ENCODE results near the gene BCORL1.

BCORL1 gene, protein sequence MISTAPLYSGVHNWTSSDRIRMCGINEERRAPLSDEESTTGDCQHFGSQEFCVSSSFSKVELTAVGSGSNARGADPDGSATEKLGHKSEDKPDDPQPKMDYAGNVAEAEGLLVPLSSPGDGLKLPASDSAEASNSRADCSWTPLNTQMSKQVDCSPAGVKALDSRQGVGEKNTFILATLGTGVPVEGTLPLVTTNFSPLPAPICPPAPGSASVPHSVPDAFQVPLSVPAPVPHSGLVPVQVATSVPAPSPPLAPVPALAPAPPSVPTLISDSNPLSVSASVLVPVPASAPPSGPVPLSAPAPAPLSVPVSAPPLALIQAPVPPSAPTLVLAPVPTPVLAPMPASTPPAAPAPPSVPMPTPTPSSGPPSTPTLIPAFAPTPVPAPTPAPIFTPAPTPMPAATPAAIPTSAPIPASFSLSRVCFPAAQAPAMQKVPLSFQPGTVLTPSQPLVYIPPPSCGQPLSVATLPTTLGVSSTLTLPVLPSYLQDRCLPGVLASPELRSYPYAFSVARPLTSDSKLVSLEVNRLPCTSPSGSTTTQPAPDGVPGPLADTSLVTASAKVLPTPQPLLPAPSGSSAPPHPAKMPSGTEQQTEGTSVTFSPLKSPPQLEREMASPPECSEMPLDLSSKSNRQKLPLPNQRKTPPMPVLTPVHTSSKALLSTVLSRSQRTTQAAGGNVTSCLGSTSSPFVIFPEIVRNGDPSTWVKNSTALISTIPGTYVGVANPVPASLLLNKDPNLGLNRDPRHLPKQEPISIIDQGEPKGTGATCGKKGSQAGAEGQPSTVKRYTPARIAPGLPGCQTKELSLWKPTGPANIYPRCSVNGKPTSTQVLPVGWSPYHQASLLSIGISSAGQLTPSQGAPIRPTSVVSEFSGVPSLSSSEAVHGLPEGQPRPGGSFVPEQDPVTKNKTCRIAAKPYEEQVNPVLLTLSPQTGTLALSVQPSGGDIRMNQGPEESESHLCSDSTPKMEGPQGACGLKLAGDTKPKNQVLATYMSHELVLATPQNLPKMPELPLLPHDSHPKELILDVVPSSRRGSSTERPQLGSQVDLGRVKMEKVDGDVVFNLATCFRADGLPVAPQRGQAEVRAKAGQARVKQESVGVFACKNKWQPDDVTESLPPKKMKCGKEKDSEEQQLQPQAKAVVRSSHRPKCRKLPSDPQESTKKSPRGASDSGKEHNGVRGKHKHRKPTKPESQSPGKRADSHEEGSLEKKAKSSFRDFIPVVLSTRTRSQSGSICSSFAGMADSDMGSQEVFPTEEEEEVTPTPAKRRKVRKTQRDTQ (N-terminal part only)

DNA sequence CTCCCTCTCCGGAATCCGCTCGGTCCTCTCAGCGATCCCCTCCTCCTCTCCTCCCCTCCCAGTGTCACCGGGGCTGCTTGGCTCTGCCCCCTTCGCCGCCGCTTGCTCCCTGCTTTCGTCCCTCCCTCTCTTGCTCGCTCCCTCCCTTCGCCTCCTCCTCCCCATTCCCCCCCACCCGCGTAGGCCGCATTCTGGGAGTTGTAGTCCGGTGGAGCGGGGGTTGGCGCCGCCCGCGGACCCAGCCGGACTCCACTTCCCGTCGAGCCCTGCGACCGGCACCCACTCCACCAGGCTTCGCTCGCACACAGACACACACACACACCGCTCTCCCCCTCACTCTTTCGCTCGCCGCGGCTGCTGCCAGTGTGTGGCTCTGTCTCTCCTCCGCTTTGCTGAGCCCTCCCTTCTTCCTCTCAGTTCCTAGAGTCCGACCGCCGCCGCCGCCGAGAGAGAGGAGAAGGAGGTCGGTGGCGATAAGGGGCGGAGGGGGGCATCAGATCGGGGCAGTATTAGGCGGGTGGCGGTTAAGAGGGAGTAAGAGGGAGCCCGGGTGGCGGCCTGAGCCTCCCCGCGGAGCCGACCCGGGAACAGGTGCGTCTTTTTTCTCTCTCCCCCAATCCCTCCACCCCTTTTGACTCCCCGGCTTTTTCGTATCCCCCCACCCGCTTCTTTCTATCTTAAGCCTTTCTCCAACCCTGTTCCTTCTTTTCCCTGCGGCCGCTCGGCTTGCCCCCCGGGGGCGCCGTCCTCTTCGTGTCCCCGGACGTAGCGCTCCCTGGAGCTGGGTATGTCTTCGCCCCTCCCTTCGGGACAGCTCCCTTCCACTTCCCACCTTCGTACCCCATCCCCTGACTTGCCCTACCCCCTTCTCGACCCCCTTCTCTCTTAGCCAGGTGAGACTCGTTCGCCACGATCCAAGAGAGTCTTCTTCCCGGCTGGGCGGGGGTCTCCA lies at the start of gene BCORL1:
Gene BCORL1, plus strand, starts transcription at position 336 of the 952 bp plus-strand sequence. CDS start 22,597 bp downstream, outside the sequence.
- DNase-seq, result peak; percentile 73

DNA sequence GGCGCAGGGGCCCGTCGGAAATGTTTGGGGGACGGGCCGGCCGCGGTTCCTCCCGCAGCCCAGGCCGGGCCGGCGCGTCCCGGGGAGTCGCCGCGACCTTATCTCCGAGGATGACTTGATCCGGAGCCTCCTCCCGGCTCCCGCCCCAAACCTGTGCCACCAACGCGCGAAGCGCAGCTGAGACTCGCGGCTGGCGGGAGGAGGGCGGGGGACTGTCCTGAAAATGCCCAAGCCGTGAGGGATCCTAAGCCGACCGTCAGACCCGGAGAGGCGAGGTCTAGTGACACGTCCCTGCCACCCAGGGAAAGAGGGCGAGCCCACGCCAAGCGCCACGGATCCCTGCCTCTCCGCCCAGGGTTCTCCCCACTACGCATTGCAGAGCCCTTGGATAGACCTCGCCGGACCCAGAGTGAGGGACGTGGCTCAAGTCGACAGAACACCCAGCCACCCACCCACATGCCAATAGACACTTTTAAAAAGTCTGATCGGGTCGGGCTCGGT lies 49.6 kb upstream of the BCORL1 start:
- DNase-seq, result no peak

DNA sequence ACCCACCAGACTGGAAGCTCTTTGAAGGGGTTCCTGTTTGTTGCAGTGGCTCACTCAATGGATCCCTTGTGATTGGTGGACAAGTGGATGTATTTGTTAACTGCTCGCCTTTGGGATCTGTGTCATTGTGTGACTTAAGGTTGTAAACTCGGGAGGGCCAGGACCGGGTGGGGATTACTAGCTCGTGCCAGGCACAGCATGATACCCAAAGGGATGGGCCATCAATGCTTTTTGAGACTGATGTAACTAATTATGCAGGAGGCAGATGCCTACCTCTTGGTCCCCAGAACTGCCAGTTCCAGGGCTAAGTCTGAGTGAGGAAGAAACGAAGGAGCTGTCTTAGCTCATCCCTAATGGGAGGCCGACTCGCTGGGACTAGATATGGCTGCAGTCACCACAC lies 48.7 kb upstream of the BCORL1 start:
- no peak for DNase-seq

DNA sequence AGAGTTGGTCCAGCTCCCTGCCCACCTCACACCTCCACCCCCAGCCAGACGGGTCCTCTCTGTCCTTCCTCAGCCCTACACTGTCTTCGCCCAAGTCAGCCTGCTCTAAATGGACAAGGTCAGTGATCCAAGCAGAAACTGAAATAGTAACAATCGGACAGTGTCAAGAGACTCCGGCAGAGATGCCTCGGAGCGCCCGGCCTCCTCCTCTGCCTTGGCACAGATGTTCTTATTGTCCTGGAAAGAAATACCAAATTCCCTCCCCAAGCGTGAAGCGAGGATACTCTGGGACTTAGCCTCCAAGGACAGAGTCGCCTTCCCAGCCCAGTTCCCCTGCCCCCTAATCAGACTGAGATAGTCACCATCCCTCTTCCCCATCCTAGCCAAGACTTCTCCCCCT lies 48.0 kb upstream of the BCORL1 start:
- no peak for DNase-seq

DNA sequence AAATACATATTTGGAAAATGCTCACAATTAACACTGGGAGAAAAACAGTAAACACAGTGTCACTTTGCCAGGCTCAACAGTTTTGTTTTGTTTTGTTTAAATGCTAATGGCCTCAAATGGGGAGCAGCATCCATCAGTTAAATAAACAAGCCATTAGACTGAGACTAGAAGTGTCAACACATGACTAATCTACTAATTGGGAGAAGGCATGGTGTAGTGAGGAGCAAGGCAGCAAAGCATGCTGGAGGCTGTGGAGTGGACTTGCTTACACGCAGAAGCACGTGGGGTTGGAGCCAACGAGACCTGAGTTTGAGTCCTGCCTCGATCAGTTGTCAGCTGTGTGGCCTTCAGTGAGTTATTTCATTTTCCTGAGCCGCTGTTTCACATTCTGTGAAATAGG lies 47.5 kb upstream of the BCORL1 start:
- peak; percentile 1 for DNase-seq

DNA sequence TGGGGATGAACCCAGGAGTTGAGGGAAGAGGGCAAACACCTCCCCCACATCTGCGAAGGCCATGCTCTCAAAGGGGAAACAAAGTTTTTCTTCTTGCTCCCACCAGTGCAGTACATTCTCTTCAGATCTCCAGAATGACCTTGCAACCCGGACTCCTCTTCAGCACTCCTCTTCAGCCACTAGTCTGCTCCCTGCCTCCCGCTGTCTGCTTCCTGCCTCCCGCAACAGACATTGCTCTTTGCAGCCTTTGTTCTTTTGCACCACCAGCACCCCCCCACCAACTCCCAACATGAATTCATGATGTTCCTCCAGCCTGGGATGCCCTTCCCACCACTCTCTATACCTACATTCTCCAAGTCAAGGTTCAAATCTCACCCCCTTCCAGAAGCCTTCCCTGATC lies 44.4 kb upstream of the BCORL1 start:
- DNase-seq, result no peak

DNA sequence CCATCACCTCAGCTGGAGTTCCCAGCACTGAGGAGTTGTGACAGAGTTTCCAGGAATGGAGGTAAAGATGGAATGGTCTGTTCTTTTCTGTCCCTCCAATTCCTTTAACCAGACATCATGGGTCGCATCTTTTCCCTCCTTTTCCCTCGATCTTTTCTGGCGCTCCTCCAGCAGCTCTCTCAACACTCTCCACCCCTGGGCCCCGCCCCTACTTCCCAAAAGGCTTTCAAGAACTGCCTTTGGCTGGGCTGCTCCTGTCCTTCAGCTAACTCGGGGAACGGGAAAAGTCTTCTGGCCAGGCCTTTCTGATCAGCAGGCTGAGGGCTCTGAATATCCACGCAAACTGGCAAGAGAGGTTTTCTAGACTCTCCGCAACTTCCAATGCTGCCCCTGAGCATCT lies 42.4 kb upstream of the BCORL1 start:
- DNase-seq, result no peak

DNA sequence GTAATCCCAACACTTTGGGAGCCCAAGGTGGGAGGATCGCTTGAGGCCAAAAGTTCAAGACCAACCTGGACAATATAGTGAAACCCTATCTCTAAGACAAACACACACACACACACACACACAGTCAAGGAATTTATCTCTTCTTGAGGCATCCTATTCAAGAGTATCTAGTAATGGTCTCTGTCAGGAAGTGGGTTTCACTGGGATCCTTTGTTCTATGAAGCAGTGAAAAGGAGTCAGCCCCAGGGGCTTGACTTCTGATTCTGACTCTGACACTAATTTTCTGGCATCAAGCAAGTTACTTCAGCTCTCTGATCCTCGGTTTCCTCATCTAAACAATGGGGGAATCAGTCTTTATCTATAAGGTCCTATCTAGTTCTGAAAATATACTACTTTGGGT lies 41.7 kb upstream of the BCORL1 start:
- no peak for DNase-seq

DNA sequence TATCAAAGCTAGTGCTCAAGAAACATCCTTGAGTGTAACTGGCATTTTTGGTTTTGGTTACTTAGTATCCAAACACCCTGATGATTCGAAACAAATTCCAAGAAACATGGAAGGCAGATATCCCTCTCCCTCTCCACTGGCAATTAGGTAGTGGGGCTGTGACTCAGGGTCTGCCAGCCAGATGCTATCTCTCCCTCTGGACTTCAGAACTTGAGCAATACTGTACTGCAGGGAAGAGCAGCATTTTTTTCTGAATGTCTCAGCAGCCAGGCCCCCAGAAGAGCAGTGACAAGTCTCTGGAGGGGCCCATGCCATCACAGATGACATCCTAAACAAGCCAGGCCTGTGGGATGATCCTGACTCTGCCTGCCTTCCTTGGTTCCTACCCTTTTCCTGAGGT lies 37.3 kb upstream of the BCORL1 start:
- DNase-seq, result no peak

DNA sequence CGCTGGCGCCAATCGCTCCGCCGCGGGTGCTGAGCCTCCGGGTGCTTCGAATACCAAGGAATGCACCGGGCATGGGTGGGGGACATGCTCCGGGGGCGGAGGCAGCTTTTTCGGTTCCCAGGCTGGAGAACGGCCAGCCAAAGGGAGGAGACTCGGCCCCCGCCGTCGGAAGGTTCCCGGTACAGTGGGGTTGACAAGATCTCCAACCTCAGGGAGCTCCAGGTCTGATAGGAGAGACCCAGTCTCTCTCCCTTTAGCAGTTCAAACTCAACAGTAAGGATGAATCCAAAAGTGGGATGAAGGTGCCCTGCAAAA lies 29.1 kb upstream of the BCORL1 start:
- DNase-seq, result no peak

DNA sequence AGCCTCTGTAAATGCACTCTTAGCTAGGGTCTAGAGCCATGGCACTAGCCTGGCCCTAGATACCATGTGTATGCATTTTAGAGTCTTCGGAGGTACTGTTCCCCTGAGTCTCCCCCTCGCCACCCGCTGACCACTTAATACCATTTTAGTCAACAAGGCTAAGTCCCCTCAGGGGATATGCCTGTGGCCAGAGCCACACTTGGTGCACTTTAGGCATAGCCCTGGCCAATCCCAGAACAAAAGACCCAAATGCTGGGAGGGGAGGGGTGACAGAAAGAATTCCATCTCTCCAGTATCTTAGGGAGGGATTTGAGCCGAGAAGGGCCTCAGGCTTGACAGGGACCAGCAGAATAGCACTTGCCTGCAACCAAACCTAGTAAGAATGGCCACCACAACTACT lies 28.6 kb upstream of the BCORL1 start:
- DNase-seq, result no peak

DNA sequence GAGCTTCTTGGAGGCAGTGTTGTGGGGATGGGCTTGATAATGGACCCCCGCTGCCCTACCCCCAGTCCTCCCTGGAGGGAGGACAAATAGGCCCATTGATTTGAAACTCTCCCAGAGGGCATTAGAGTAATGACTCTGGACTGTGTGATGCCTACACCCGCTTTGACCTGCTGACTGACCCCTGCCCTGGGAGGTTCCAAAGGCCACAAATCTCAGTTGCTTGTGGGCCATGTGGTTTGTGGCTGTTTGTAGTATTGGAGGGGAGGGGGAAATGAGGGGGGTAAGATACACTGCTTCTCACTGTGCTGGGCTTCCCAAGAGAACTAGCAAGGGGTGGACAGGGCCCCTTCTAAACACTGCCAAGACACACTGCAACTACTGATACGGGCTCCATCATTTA lies 27.6 kb upstream of the BCORL1 start:
- DNase-seq, result no peak

DNA sequence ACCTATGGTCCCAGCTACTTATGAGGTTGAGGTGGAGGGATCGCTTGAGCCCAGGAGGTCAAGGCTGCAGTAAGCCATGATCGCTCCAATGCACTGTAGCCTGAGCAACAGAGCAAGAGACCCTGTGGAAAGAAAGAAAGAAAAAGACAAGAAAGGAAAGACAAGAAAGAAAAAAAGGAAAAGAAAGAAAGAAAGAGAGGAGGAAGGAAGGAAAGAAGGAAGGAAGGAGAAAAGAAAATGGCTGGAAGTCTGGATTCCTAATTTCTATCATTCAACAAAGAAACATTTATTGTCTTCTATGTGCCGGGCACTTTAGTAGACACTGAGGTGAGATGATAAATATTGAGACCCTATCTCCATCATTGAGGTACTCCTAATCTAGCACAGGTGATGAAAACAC lies 26.8 kb upstream of the BCORL1 start:
- no peak for DNase-seq

DNA sequence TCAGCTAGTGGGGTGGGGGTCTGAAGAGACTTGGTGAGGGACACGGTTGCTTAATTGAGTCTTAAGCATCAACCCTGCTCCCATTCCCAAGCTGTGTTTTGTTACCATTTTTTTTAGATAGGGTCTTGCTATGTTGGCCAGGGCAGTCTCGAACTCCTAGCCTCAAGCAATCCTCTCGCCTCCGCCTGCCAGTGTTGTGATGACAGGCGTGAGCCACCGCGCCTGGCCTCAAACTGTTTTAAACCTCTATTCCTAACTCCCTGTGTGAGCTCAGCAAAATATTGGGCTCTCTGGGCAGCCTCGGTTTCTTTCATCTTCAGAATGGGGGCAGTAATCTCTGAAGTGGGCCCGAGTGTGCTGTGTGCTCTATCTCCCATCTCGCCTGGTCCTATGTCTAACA lies 26.3 kb upstream of the BCORL1 start:
- no peak for DNase-seq

DNA sequence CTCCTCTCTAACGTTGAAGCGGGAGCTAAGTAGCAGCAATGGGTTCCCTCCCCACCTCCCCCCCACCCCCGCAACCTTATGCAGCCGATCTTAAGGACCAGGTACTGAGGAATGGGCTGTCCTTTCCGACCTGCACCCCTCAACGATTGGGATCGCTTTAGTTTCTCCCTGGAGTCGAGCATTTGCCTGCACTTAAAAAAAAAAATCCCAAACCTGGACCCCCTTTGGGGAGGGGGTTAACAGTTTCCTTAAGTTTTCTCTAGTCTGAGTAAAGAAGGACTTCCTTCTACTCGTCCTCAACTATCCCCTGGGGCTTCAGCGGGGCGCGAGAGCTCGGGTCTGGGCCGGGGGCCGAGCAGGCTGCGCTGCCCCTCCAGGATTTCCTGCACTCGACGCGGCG lies 25.7 kb upstream of the BCORL1 start:
- DNase-seq, result no peak

DNA sequence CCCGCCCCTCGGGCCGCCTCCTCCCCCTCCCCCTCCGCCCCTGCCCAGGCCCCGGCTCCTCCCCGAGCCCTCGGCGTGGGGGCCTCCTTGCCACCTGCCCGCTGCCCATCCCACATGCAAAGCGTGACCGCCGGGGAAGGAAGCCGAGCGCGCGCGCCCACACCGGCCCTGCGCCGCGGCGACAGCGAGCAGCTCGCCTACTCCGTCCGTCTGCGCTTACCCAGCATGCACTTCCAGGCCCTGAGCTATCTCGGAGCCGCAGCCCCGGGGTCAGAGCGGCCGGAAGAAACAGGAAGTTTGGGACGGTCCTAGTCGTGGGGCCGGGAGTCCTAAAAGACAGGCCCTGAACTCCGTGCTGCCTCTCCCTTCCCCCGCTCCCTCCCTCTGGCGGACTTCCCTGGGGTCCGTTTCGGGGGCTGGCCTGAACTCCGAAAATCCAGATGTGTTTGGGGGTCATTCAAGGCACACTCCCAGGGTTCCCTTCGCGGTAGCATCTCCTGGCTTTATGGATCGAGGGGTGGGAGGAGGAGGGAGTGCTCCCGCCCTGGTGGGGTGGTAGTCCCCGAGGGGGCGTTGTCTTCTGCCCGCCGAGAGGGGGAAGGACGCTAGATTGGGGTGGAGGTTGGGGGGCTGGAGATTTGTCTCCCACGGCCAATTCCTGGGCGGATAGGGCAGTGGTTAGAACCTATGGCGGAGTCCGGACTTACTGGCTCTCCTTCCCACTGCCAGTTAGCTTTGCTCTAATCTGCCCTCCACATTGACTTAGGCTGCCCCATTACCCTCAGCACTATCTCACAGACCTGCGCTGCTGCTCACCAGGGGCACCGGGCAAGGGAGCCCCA lies 25.0 kb upstream of the BCORL1 start:
- DNase-seq, result no peak

DNA sequence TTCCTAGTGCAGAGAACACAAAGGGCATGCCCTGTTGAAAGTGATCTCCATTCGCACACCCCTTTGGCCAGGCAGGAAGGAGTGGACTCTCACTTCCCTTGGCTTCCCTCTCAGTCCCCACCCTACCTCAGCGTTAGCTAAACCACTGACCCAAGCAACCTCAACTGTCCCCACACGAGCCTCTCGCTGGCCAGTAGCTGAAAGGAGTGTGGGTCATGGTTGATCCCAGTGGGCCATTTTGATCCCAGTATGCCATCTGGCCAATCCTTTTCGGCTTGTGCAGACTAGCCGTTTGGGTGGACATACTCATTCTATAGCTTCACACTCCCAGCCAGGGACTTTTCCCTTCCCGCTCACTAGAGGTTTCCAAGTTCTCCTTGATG lies 24.4 kb upstream of the BCORL1 start:
- DNase-seq, result no peak

DNA sequence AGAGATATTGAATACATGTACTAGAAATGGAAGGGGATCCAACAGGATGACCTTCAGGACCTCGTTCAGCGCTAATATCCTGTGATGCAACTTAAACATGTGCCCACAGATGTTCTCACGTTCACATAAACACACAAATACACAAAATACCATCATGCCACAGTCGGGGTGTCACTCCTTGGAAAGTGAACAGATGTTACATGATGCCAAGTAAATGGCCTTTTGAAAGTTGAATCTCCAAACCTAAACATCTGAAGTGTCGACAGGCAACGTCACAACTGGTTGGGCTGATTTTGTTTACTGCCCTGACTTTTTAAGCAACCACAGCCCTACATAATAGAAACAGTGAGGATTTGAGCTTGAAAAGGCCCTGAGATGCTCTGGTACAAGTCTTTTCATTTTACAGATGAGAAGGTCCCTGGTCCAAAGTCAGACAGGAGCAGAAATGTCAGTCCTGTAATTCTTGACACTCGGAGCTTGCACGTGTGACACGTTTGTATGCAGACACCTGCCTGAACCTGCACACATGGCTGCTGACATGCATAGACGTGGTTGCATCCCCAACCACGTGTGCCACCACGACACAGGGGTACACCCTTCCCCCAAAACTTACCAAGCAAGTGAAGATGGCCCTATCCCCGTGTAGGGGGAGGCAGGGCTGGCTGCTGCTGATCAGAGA lies 23.5 kb upstream of the BCORL1 start:
- DNase-seq, result no peak

DNA sequence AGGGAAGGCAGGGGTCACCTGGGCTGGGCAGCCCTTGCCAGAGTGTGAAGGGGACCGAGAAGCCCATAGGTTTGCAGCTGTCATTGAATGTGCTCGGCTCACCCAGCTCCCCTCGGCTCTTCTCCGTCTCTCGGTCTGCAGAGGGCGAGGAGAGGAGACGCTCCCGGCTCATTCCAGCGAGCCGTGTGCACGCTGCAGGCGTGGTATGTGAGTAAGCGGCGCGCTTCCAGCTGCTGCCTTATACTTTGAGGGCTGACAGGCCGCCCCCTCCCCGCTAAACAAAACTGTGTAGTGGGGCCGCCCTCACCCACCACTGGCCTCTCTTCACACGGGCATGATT lies 23.0 kb upstream of the BCORL1 start:
- no peak for DNase-seq

DNA sequence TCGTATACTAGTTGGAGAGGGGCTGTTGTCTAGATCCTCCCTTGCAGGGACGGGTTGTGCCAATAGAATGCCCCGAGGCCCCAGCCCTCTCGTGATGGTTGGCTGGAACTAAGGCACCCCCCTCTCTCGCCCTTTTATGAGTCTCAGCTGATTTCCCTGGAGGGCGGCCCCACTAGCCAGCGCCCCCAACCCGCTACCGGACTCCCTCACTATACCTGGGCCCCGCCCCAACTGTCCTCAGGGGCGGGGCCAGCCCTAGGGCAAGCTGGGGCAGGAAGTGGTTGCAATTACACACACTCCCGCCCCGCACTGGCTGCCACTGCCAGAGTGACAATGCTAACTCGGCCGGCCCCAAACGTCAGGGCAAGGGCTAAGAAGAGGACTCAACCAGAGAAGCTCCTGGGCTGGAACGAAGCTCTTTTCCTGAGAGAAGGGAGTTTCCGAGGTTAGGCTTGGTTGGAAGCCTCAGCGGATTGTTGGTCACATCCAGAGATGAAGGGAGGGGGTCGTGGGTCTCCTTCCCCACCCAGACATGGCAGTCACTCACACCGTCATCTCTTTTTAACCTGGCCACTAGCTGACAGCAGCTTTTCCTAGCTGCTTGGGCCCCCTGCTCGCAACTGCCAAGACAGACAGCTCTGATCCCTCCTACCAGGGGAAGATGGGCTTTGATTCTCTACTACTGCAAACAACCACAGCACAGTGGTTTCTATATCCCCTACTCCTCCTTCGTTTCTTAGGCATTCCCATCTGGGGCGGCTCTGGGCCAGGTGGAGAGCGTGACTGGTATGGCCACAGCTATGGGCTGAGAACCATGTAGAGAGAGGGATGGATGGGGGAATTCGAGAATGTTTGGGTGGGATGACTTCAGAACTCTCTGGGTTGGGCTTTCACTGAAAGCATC lies 21.0 kb upstream of the BCORL1 start:
- DNase-seq, result peak; percentile 34

All from NCI-H1436 treated with DMSO at 0.1 percent for 48 hours (cell line).